Erythroblast (primary cell): ENCODE results near the gene LPIN3.

Experiments
- GATA1 ChIP-seq: IDR thresholded peaks from 2 replicates; pipeline ENCODE4 v1.6.1; 2011; ENCODE audit warnings: low read depth, mild to moderate bottlenecking, control low read depth, low read length, moderate library complexity
- POLR2A ChIP-seq: IDR thresholded peaks from 2 replicates; pipeline ENCODE4 v1.6.1; 2011; ENCODE audit warnings: mild to moderate bottlenecking, low read length

DNA sequence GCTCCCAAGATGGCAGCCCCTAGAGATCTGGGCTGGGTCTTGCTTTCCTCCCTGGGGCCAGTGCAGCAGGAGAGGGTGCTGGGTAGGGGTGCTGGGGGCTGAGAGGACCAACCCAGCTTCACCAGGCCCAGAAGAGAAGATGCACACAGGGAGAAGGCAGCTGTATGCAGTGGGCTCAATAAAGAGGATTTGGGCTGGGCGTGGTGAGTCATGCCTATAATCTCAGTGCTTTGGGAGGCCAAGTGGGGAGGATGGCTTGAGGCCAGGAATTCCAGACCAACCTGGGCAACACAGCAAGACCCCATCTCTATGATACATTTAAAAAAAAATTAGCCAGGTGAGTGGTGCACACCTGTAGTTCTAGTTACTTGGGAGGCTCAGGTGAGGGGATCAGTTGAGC, 51.7 kb downstream of the LPIN3 start:
- TF ChIP-seq POLR2A (no peak), GATA1 (no peak)
